Ishikawa (cell line): ENCODE results near the gene UBALD2.
A peak's percentile ranks its signal among the peaks of the same experiment; 100 is the strongest.

Source experiments
- EP300 ChIP-seq: IDR thresholded peaks from 2 replicates; pipeline ENCODE4 v1.6.1; 2012; ENCODE audit warnings: borderline replicate concordance
- FOXM1 ChIP-seq: IDR thresholded peaks from 2 replicates; pipeline ENCODE4 v1.6.1; 2012; ENCODE audit warnings: low read depth, borderline replicate concordance
- NFIC ChIP-seq: IDR thresholded peaks from 2 replicates; pipeline ENCODE4 v1.6.1; 2012
- RAD21 ChIP-seq: IDR thresholded peaks from 2 replicates; pipeline ENCODE4 v1.6.1; 2012; ENCODE audit warnings: low read depth
- REST ChIP-seq: IDR thresholded peaks from 2 replicates; pipeline ENCODE4 v1.6.1; 2012; ENCODE audit warnings: low read depth, mild to moderate bottlenecking
- TAF1 ChIP-seq: IDR thresholded peaks from 2 replicates; pipeline ENCODE4 v1.6.1; 2012; ENCODE audit warnings: low read depth, mild to moderate bottlenecking
- USF1 ChIP-seq: IDR thresholded peaks from 2 replicates; pipeline ENCODE4 v1.6.1; 2012
- ZBTB7A ChIP-seq: IDR thresholded peaks from 2 replicates; pipeline ENCODE4 v1.6.1; 2012; ENCODE audit warnings: low read depth

GRCh38 chr17:76248013-76248782, 16.9 kb upstream of the UBALD2 start:
- TF ChIP-seq RAD21: peak; percentile 28; the same call in 1 of the 2 replicates
- no peak for TF ChIP-seq REST
- no peak for TF ChIP-seq NFIC
- no peak for TF ChIP-seq FOXM1
- no peak for TF ChIP-seq ZBTB7A
- no peak for TF ChIP-seq TAF1
- no peak for TF ChIP-seq EP300
- TF ChIP-seq USF1: no peak
